CD14-positive monocyte (primary cell): ENCODE data around the gene SYTL3. TPM values are rescaled to one million over a fixed set of nuclear protein-coding genes. Genes with fewer than 3 reads are reported as not detected.

ENCODE experiments used
- DNase-seq, 3 donors: peaks; one replicate each; pipeline ENCODE4 v3.0.0-alpha.2; 2011 to 2022
- H2AFZ ChIP-seq: 2 replicates; pipeline ENCODE4 v1.6.0; 2012; ENCODE audit warnings: mild to moderate bottlenecking, low read depth, low read length, inconsistent platforms; ENCODE audit not compliant: insufficient read depth, poor library complexity, severe bottlenecking
- H3K27ac ChIP-seq, 2 donors: 1 replicate in 1 of 2; 2 replicates in 1 of 2; pipeline ENCODE4 v1.5.1; 2012 to 2013; ENCODE audit warnings: low read length in 2 of 2, control low read depth in 1 of 2, inconsistent platforms in 1 of 2, low read depth in 1 of 2, mild to moderate bottlenecking in 1 of 2
- H3K27me3 ChIP-seq, 2 donors: one replicate each; pipeline versions ENCODE4 v1.6.0 to v1.6.1; 2011 to 2013; ENCODE audit warnings: low read length in 2 of 2; ENCODE audit not compliant: control insufficient read depth in 2 of 2, insufficient read depth in 2 of 2
- H3K36me3 ChIP-seq, 2 donors: replicated peaks in 1 of 2; 1 replicate in 1 of 2; 2 replicates in 1 of 2; pipeline versions ENCODE4 v1.5.1 to v1.6.1; 2012 to 2013; ENCODE audit warnings: low read length in 2 of 2, control low read depth in 1 of 2, inconsistent platforms in 1 of 2, mild to moderate bottlenecking in 1 of 2; ENCODE audit not compliant: insufficient read depth in 2 of 2, control insufficient read depth in 1 of 2
- H3K4me1 ChIP-seq, 2 donors: 1 replicate in 1 of 2; 2 replicates in 1 of 2; pipeline versions ENCODE4 v1.5.1 to v1.6.1; 2012 to 2013; ENCODE audit warnings: low read length in 2 of 2, control low read depth in 1 of 2, inconsistent platforms in 1 of 2, mild to moderate bottlenecking in 1 of 2, moderate library complexity in 1 of 2; ENCODE audit not compliant: insufficient read depth in 2 of 2, control insufficient read depth in 1 of 2
- H3K4me2 ChIP-seq: replicated peaks from 2 replicates; pipeline ENCODE3; 2012; ENCODE audit warnings: low read length, moderate library complexity, mild to moderate bottlenecking; ENCODE audit not compliant: poor library complexity, severe bottlenecking; ENCODE audit errors: extremely low read depth
- H3K4me3 ChIP-seq, 3 experiments: fragments of 200-600 bp in 1 of 3; sonication (generic) in 1 of 3; replicated peaks in 1 of 3; 1 replicate in 2 of 3; 2 replicates in 1 of 3; pipeline ENCODE4 v1.5.1; 2011 to 2013; ENCODE audit warnings: low read length in 3 of 3, mild to moderate bottlenecking in 3 of 3, control low read depth in 2 of 3, low read depth in 2 of 3, inconsistent platforms in 1 of 3, moderate library complexity in 1 of 3
- H3K79me2 ChIP-seq: 2 replicates; pipeline ENCODE4 v1.6.0; 2012; ENCODE audit warnings: mild to moderate bottlenecking, control low read depth, inconsistent platforms, low read length, moderate library complexity; ENCODE audit not compliant: insufficient read depth
- H3K9ac ChIP-seq: 2 replicates; pipeline ENCODE4 v1.6.0; 2017; ENCODE audit warnings: low read length, mild to moderate bottlenecking; ENCODE audit not compliant: insufficient read depth, poor library complexity, severe bottlenecking
- H3K9me3 ChIP-seq, 2 donors: replicated peaks in 1 of 2; 1 replicate in 1 of 2; 2 replicates in 1 of 2; pipeline versions ENCODE4 v1.5.1 to v1.6.1; 2012 to 2013; ENCODE audit warnings: low read length in 2 of 2, control low read depth in 1 of 2; ENCODE audit not compliant: control insufficient read depth in 1 of 2, insufficient read depth in 1 of 2
- H4K20me1 ChIP-seq: 2 replicates; pipeline ENCODE4 v1.6.0; 2012; ENCODE audit warnings: mild to moderate bottlenecking, low read length, control low read depth, moderate library complexity; ENCODE audit not compliant: insufficient read depth
- H3K27ac Mint-ChIP-seq, 7 donors: one replicate each; pipeline ENCODE4 v1.8.0; 2020; ENCODE audit warnings: mild to moderate bottlenecking in 7 of 7, mixed read lengths in 7 of 7, moderate library complexity in 6 of 7, inconsistent platforms in 2 of 7
- H3K27me3 Mint-ChIP-seq, 3 donors: one replicate each; pipeline ENCODE4 v1.8.0; 2021 to 2022; ENCODE audit warnings: low read depth in 3 of 3, mild to moderate bottlenecking in 3 of 3, mixed read lengths in 3 of 3, moderate library complexity in 3 of 3, inconsistent platforms in 1 of 3
- H3K36me3 Mint-ChIP-seq, 2 donors: one replicate each; pipeline ENCODE4 v1.8.0; 2020; ENCODE audit warnings: mixed read lengths in 2 of 2, inconsistent platforms in 1 of 2, mild to moderate bottlenecking in 1 of 2
- H3K4me1 Mint-ChIP-seq: one replicate; pipeline ENCODE4 v1.8.0; 2020; ENCODE audit warnings: mild to moderate bottlenecking, mixed read lengths
- H3K4me3 Mint-ChIP-seq, 2 donors: one replicate each; pipeline ENCODE4 v1.8.0; 2020; ENCODE audit warnings: mild to moderate bottlenecking in 2 of 2, mixed read lengths in 2 of 2, moderate library complexity in 1 of 2
- H3K9me3 Mint-ChIP-seq, 7 donors: one replicate each; pipeline ENCODE4 v1.8.0; 2020 to 2022; ENCODE audit warnings: mixed read lengths in 7 of 7, mild to moderate bottlenecking in 6 of 7, moderate library complexity in 6 of 7, inconsistent platforms in 2 of 7
- CTCF ChIP-seq: fragments of 200-600 bp; IDR thresholded peaks from one replicate; pipeline ENCODE4 v1.8.0; 2022; ENCODE audit warnings: antibody characterized with exemption, mild to moderate bottlenecking
- WGBS: methylation state at CpG from one replicate; pipeline ENCODE4 v1.1.5; 2013; ENCODE audit warnings: missing lambda C conversion rate; ENCODE audit not compliant: insufficient coverage; 5-methylcytosine and 5-hydroxymethylcytosine counted together
- intact Hi-C, 2 donors: fragments of 100-400 bp; cut with micrococcal nuclease; formaldehyde crosslinking; loops; one replicate each; pipeline versions ENCODE4 v1.15.0 to v1.15.1; 2023
- polyA plus RNA-seq, 3 donors: library from polyadenylated mRNA; depleted of rRNA in 1 of 3; unstranded in 2 of 3; stranded (reverse) in 1 of 3; fragments of 300-500 nt in 2 of 3; fragments of >200 nt in 1 of 3; fragmentation: Illumina TruSeq in 2 of 3; gene quantifications; 1 replicate in 2 of 3; 2 replicates in 1 of 3; pipeline ENCODE4 v1.2.3, GENCODE V29; 2012 to 2021

Gene SYTL3
- polyA plus RNA-seq, 3 donors: 14.6 to 18.7 (median 14.8) TPM

GRCh38 chr6:158784505-158784904, 134.7 kb downstream of the SYTL3 start:
- intact Hi-C loops: no loop called here
- no peak overlapping the region for H3K4me2 ChIP-seq
- H3K9me3 ChIP-seq: no peaks in the 10 kb centered on the region
- H3K27me3 Mint-ChIP-seq: no peaks in the 10 kb centered on the region
- no peaks in the 10 kb centered on the region for H3K4me1 Mint-ChIP-seq
- no peak overlapping the region for H3K4me3 ChIP-seq
- H3K4me3 Mint-ChIP-seq: no peak overlapping the region
- H3K36me3 Mint-ChIP-seq: peaks cover 90 to 96% of the 10 kb centered on the region in 2 donors
- WGBS: 99% methylated on average over 6 of the region's 6 CpGs
- H3K27me3 ChIP-seq: no peaks in the 10 kb centered on the region
- DNase-seq: no peak
- H4K20me1 ChIP-seq: peaks cover 49% of the 10 kb centered on the region
- H3K4me1 ChIP-seq: no peaks in the 10 kb centered on the region
- peaks cover 88 to 100% of the 10 kb centered on the region in 2 donors for H3K36me3 ChIP-seq
- H2AFZ ChIP-seq: no peak overlapping the region
- TF ChIP-seq CTCF: no peak
- no peaks in the 10 kb centered on the region for H3K9me3 Mint-ChIP-seq
- peaks cover 8% of the 10 kb centered on the region for H3K79me2 ChIP-seq
- no peak overlapping the region for H3K27ac ChIP-seq
- H3K9ac ChIP-seq: no peak overlapping the region
- H3K27ac Mint-ChIP-seq: peak overlapping the region in 3 of 7 donors; percentile 37 to 54 (median 44)

GRCh38 chr6:158785036-158785435, 135.2 kb downstream of the SYTL3 start:
- no peak overlapping the region for H2AFZ ChIP-seq
- no peak overlapping the region for H3K4me2 ChIP-seq
- no peak overlapping the region for H3K4me3 Mint-ChIP-seq
- intact Hi-C loops: no loop called here
- H3K27ac Mint-ChIP-seq: peak overlapping the region in 3 of 7 donors; percentile 11 to 54 (median 19)
- H3K36me3 ChIP-seq: peaks cover 88 to 100% of the 10 kb centered on the region in 2 donors
- H3K27ac ChIP-seq: no peak overlapping the region
- peaks cover 93 to 99% of the 10 kb centered on the region in 2 donors for H3K36me3 Mint-ChIP-seq
- no peaks in the 10 kb centered on the region for H3K4me1 Mint-ChIP-seq
- H3K79me2 ChIP-seq: peaks cover 14% of the 10 kb centered on the region
- DNase-seq: no peak
- H3K9me3 Mint-ChIP-seq: no peaks in the 10 kb centered on the region
- H3K27me3 ChIP-seq: no peaks in the 10 kb centered on the region
- no peaks in the 10 kb centered on the region for H3K4me1 ChIP-seq
- WGBS: 100% methylated on average over 12 of the region's 12 CpGs
- TF ChIP-seq CTCF: no peak
- H3K27me3 Mint-ChIP-seq: no peaks in the 10 kb centered on the region
- H4K20me1 ChIP-seq: peaks cover 54% of the 10 kb centered on the region
- H3K4me3 ChIP-seq: no peak overlapping the region
- H3K9ac ChIP-seq: no peak overlapping the region
- H3K9me3 ChIP-seq: no peaks in the 10 kb centered on the region
